Measurements from ENCODE around the gene RAMP2. TPM values are rescaled to one million over a fixed set of nuclear protein-coding genes. Genes with fewer than 3 reads are reported as not detected.

Gene RAMP2
- polyA plus RNA-seq, 2 of the 4 experiments (the other 2 are of a cell fraction) = 0.49 to 0.87 TPM

- FAIRE-seq (peak; percentile 13), ATAC-seq (no peak), DNase-seq (ENCODE audit: low read depth in 1 of 2, low spot score in 1 of 2) (no peak)
- no peak overlapping the region for H3K4me3 ChIP-seq
- TF ChIP-seq ESRRA (IDR thresholded peaks at IDR 0.05; ENCODE audit: borderline replicate concordance, low read length) (no peak), USF2 (IDR thresholded peaks at IDR 0.05) (no peak), PBX3 (IDR thresholded peaks at IDR 0.05) (no peak), ATOH8 (CRISPR knock-in tag; IDR thresholded peaks at IDR 0.05; ENCODE audit: low read depth) (no peak), EHMT2 (IDR thresholded peaks at IDR 0.05; ENCODE audit: low read depth) (no peak), HOXB13 (CRISPR knock-in tag; IDR thresholded peaks at IDR 0.05; ENCODE audit: low read depth) (no peak), ZNF302 (CRISPR knock-in tag; IDR thresholded peaks at IDR 0.05) (no peak), SMC3 (IDR thresholded peaks at IDR 0.05) (no peak), HDAC2 (IDR thresholded peaks at IDR 0.05) (no peak), ZFP36 (IDR thresholded peaks at IDR 0.05; ENCODE audit: borderline replicate concordance, partially characterized antibody) (no peak), POLR2A (IDR thresholded peaks at IDR 0.05; ENCODE audit: low read length) (no peak), SREBF2 (IDR thresholded peaks at IDR 0.05) (no peak), GATA3 (IDR thresholded peaks at IDR 0.05; ENCODE audit: borderline replicate concordance) (no peak), TFCP2L1 (CRISPR knock-in tag; IDR thresholded peaks at IDR 0.05) (no peak), RNF2 (IDR thresholded peaks at IDR 0.05; ENCODE audit: borderline replicate concordance, low read depth) (no peak)
- 83% methylated on average over 2 of the region's 2 CpGs for WGBS (ENCODE audit: missing lambda C conversion rate)
- no peak overlapping the region for H3K4me2 ChIP-seq
- ChIA-PET CTCF (interaction anchor here (0.7 to 2.2 kb wide), 6 partner anchors 9 to 51 kb away, joined by 3 to 6 read pairs (median 4); partner anchors contain the start of gene VPS25), POLR2A (no interaction called here)
- H3K27ac ChIP-seq = no peak overlapping the region
- H3K9me3 ChIP-seq = no peaks in the 10 kb centered on the region
- H3K4me1 ChIP-seq = peaks cover 5% of the 10 kb centered on the region
Measured at GRCh38 chr17:42791948-42792347, 30.9 kb downstream of the RAMP2 start.

- ATAC-seq = no peak; a peak in 1 of 6 replicates
- WGBS (ENCODE audit: missing lambda C conversion rate) = 70% methylated on average over 5 of the region's 5 CpGs
- no peak for TF ChIP-seq HES2 (IDR thresholded peaks at IDR 0.05)
- TF ChIP-seq ZC3H11A (IDR thresholded peaks at IDR 0.05) = no peak
- no peak for TF ChIP-seq MAZ (IDR thresholded peaks at IDR 0.05; ENCODE audit: borderline replicate concordance, low read depth, low read length)
- no peak for TF ChIP-seq HMGXB4 (CRISPR knock-in tag; IDR thresholded peaks at IDR 0.05; ENCODE audit: borderline replicate concordance)
- no peak for TF ChIP-seq REST (IDR thresholded peaks at IDR 0.05)
- TF ChIP-seq E2F6 (IDR thresholded peaks at IDR 0.05; ENCODE audit: borderline replicate concordance, low read depth) = no peak
Measured at GRCh38 chr17:42792545-42792944, 31.5 kb downstream of the RAMP2 start.

More at GRCh38 chr17:42792545-42792944, 31.5 kb downstream of the RAMP2 start:
- Histone ChIP-seq H3K4me1 (peaks cover 11% of the 10 kb centered on the region), H3K4me2 (no peak overlapping the region), H3K9me3 (no peaks in the 10 kb centered on the region), H3K4me3 (no peak overlapping the region), H3K27ac (no peak overlapping the region)
- POLR2A ChIA-PET = no interaction called here
- DNase-seq (ENCODE audit: low read depth in 1 of 2, low spot score in 1 of 2) (no peak), FAIRE-seq (no peak)
- CTCF ChIA-PET = interaction anchor here (1.1 to 24.6 kb wide), 4 partner anchors 9 to 27 kb away, joined by 3 to 336 read pairs (median 6); partner anchors contain the start of genes BECN1 and VPS25

Data from A549 (cell line).